AG04449 (cell line): ENCODE data around the gene SLC7A14.

Experiments
- CTCF ChIA-PET: fragments of 350-600 bp; formaldehyde crosslinking; extraction: SDS; loops from one replicate; lab custom pipeline; 2021; ENCODE audit warnings: antibody characterized with exemption; lab: Yijun Ruan, JAX
- POLR2A ChIA-PET: fragments of 400-600, 350-600 bp; formaldehyde crosslinking; extraction: SDS; loops from one replicate; lab custom pipeline; 2020; ENCODE audit warnings: antibody characterized with exemption, inconsistent platforms; lab: Yijun Ruan, JAX
- DNase-seq: peaks from one replicate; pipeline ENCODE4 v3.0.0-alpha.2; 2010; ENCODE audit warnings: low read depth, low spot score
- H3K4me3 ChIP-seq: 2 replicates; pipeline ENCODE4 v1.5.1; 2011; ENCODE audit warnings: low read depth, mild to moderate bottlenecking, control low read depth, low read length
- CTCF ChIP-seq: IDR thresholded peaks from one replicate; pipeline ENCODE4 v1.5.1; 2011; ENCODE audit warnings: mild to moderate bottlenecking, moderate library complexity, low read length, control low read depth, inconsistent platforms; ENCODE audit not compliant: insufficient read depth; ENCODE audit errors: missing control alignments

SLC7A14 gene

DNA sequence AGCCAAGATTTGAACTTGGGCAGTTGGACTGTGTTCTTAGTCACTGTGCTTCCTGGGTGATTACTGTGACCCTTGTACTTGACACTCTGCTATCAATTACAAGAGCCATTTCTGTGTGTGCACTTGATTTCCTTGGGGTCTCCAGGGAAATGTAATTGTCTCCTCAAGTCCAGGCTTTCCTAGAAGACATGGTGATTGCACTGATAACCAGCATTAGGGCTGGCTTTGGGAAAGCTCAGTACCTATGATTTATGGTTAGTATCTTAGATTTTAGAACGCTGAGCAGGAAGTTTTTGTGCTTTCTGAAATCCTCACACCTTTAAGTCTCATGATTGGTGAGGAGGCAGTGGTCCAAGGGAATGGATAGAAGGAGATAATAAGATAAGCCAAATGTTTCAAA, 168.8 kb downstream of the SLC7A14 start:
- no peak for DNase-seq
- ChIA-PET POLR2A (no interaction called here), CTCF (interaction anchor here (0.8 to 12.3 kb wide), 7 partner anchors 20 to 452 kb away, joined by 3 to 493 read pairs (median 3); no protein-coding TSS in a partner anchor)
- no peak for TF ChIP-seq CTCF
- no peak overlapping the region for H3K4me3 ChIP-seq

DNA sequence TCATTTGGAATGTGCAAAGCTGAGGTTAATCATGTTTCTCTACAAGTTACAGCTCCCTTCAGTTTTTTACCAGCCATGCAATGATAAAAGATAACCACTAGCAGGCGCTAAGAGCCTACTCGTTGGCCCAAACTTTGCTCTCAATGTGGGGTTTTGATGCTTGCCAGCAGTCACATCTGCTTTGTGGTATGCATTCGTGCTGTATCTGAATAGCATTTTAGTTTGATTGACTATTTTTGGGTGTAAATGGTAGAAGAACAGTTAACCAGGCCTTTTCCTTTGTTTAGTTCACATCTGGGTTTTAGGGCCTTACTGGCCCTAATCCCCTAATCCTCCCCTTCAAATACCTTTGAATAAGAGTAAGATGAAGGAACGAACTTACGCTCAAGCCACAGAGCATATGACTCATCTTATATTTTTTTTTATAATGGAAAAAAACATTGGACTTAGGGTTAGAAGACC, 171.6 kb downstream of the SLC7A14 start:
- DNase-seq: peak; percentile 72
- POLR2A ChIA-PET: interaction anchor here (0.6 to 1.3 kb wide), 4 partner anchors 17 to 451 kb away, joined by 3 to 4 read pairs (median 3); no protein-coding TSS in a partner anchor
- peak; percentile 83 for TF ChIP-seq CTCF
- CTCF ChIA-PET: interaction anchor here (0.6 to 12.3 kb wide), 68 partner anchors 9 to 546 kb away, joined by 3 to 493 read pairs (median 4); partner anchors contain the start of genes RPL22L1 and SLC7A14
- no peak overlapping the region for H3K4me3 ChIP-seq

- H3K4me3 ChIP-seq: no peak overlapping the region
- ChIA-PET POLR2A (interaction anchor here (1.1 kb wide), 1 partner anchor 16 kb away, joined by 3 read pairs; no protein-coding TSS in a partner anchor), CTCF (interaction anchor here (0.8 to 12.3 kb wide), 44 partner anchors 8 to 495 kb away, joined by 3 to 493 read pairs (median 4); partner anchors contain the start of genes EIF5A2, RPL22L1 and SLC7A14)
- DNase-seq: no peak
- TF ChIP-seq CTCF: no peak
These were observed 172.6 kb downstream of the SLC7A14 start for GRCh38 chr3:170413291-170413690.

DNA sequence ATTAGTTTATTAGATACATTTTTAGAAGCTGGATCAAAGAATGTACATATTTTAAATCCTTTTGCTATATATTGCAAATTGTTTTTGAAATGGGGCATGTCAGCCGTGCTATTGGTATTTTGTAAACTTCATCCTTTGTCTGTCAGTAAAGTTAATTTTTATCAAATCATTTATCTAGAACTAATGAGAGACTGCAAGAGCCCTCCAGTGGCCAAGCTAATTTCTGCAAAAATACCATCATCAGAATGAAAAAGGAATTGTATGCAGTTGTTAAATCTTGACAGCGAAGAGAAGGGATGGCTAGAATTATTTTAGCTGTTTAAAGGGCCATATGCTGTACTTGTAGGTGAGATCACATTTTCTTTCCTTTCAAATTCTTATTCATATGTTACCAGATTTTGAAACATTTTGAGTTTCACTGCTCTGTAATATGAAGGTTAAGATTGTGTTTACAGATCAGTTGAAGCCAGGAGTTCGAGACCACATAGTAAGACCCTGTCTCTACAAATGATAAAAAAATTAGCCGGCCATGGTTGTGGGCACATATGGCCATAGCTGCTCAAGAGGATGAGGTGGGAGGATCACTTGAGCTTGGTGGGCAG, 175.3 kb downstream of the SLC7A14 start:
- DNase-seq: no peak
- CTCF ChIA-PET: interaction anchor here (0.8 to 12.3 kb wide), 30 partner anchors 7 to 547 kb away, joined by 3 to 493 read pairs (median 4); no protein-coding TSS in a partner anchor
- H3K4me3 ChIP-seq: no peak overlapping the region
- POLR2A ChIA-PET: no interaction called here
- TF ChIP-seq CTCF: peak; percentile 42
